ENCODE results near the gene ATP5F1D.
A peak's percentile ranks its signal among the peaks of the same experiment; 100 is the strongest.
"Not testable (repeated sequence)": the region's sequence is repeated elsewhere in the genome, so short reads cannot be mapped to it uniquely, and the experiment has no call there.

ATP5F1D gene

DNA sequence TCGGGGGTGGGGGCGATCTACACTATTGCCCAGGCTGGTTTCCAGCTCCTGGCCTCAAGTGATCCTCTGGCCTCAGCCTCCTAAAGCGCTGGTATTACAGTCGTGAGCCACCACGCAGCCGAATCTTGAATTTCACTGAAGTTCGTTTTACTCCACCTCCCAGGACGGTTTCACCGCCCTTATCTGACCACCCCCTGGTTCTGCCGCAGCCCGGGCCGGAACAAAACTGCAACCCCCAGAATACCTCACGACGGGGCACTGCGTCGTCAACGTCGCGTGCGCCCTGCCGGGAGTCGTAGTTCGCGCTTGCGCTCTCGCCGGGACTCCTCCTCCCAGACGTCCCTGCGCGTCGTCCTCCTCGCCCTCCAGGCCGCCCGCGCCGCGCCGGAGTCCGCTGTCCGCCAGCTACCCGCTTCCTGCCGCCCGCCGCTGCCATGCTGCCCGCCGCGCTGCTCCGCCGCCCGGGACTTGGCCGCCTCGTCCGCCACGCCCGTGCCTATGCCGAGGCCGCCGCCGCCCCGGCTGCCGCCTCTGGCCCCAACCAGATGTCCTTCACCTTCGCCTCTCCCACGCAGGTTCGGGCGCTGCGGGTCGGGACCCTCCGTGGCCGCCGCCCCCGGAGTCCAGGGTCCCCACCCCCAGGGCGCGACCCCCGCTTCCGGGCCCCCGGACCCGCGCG, at the start of gene ATP5F1D:
Gene ATP5F1D (plus strand): TSS at position 335 of the 679 bp plus-strand sequence. CDS start 100 bp downstream, at position 435.
- DNase-seq: peak; percentile 96 to 98 (median 98)

DNA sequence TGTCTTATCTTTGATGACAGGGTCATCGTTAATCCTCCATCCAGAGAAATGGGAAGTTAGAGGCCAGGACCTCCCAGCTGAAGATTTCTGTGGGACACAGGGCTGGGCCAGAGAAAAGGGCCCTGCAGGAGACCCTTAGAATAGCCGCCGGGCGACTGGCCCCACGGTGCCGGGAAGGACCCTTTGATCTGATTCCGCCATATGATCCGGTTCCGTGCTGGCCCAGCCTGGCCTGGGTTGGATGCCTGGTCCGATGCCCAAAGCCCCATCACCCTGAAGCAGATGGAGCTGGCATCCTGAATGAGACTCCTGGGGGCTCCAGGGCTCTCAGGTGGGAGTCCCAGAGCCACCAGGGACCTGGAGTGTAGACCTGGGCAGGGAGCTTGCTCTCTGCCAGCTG, 42.0 kb upstream of the ATP5F1D start:
- DNase-seq: no peak

DNA sequence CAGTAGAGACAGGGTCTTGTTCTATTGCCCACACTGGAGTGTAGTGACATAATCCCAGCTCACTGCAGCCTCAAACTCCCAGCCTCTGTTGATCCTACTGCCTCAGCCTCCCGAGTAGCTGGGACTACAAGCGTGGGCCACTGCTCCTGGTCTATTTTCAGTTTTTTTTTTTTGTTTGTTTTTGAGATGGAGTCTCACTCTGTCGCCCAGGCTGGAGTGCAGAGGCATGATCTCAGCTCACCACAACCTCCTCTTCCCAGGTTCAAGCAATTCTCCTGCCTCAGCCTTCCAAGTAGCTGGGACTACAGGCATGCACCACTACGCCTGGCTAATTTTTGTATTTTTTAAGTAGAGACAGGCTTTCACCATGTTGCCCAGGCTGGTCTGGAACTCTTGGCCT, 40.9 kb upstream of the ATP5F1D start:
- not testable (repeated sequence) for DNase-seq

DNA sequence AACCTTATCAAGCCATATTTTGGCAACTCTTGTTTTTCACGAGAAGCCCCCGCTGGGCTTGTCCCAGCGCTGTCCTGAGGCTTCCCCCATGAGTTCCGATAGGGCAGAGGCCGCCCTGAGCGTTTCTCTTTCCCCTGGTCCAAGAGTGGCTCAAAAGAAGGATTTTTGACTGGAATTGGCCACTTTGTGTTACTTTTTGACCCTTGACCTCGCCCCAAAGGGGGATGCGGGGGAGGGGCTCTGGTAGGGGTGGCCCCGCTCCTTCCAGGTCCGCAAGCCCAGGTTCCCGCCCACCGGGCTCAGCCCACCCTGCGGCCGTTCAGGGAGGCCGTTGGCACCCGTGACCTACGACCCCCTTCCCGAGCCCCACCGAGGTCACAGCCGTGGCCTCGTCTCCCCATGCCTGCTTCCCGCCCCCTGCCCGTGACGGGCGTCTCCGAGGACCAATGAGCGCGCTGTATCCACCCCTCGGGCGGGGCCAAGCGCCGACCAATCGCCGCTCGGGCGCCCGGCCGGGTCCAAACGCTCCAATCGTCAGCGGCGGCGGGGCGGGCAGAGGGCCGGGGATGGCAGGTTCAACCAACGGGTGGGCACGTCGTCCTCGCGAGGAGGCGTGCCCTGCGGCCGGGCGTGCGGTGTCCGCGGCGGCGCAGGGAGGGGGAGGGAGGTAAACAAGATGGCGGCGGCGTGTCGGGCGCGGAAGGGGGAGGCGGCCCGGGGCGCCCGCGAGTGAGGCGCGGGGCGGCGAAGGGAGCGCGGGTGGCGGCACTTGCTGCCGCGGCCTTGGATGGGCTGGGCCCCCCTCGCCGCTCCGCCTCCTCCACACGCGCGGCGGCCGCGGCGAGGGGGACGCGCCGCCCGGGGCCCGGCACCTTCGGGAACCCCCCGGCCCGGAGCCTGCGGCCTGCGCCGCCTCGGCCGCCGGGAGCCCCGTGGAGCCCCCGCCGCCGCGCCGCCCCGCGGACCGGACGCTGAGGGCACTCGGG, 36.1 kb upstream of the ATP5F1D start, which contains the start of gene STK11:
Gene STK11 (plus strand): TSS at position 665 of the 986 bp plus-strand sequence. CDS start 1,136 bp downstream, outside the sequence.
- DNase-seq: peak; percentile 99 to 100 (median 100)

DNA sequence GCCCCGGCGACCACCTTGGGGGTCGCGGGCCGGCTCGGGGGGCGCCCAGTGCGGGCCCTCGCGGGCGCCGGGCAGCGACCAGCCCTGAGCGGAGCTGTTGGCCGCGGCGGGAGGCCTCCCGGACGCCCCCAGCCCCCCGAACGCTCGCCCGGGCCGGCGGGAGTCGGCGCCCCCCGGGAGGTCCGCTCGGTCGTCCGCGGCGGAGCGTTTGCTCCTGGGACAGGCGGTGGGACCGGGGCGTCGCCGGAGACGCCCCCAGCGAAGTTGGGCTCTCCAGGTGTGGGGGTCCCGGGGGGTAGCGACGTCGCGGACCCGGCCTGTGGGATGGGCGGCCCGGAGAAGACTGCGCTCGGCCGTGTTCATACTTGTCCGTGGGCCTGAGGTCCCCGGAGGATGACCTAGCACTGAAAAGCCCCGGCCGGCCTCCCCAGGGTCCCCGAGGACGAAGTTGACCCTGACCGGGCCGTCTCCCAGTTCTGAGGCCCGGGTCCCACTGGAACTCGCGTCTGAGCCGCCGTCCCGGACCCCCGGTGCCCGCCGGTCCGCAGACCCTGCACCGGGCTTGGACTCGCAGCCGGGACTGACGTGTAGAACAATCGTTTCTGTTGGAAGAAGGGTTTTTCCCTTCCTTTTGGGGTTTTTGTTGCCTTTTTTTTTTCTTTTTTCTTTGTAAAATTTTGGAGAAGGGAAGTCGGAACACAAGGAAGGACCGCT, 35.2 kb upstream of the ATP5F1D start:
- DNase-seq: peak; percentile 50 to 73 (median 66)

DNA sequence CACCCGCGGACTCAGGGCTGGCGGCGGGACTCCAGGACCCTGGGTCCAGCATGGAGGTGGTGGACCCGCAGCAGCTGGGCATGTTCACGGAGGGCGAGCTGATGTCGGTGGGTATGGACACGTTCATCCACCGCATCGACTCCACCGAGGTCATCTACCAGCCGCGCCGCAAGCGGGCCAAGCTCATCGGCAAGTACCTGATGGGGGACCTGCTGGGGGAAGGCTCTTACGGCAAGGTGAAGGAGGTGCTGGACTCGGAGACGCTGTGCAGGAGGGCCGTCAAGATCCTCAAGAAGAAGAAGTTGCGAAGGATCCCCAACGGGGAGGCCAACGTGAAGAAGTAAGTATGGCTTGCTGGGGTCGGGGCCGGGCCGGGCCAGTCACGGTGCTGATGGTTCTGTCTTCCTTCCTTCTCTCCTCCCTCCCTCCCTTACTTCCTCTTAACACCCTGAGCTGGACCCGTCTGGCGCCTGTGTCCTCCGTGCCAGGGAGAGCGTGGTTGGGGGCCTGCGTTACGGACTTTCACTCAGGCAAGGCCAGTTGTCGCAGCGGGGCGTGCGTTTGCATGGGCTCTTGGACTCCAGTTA, 34.6 kb upstream of the ATP5F1D start:
- DNase-seq: peak; percentile 33 to 57 (median 56)

DNA sequence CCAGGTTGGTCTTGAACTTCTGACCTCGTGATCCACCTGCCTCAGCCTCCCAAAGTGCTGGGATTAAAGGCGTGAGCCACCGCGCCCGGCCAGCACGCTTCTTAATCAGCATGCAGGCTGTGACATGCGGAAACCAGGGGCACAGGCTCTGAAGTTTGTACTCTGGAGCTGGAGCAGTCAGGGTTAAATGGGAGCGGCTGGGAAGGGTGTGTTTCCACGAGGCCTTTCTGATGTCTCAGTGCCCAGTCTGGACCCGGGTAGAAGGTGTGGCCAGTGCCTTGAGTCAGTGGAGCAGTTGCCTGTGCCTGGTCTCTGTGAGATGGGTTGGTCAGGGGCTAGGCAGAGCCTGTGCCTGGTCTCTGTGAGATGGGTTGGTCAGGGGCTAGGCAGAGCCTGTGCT, 32.7 kb upstream of the ATP5F1D start:
- peak in 1 of 3 donors; percentile 20 for DNase-seq

DNA sequence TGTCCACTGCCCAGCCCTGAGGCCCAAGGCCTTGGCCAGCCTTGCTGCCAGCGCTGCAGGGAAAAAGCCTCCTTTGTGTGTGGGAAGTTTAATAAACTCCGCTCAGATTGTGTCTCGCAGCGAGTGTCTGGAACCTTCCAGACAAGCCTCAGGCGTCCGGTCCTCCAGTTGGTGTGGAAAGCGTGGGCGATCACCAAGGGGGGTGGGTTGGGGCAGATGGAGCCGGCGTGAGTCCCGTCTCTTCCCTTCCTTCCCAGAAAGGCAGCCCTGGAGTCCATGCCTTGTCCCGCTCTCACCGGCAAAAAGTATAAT, 31.4 kb upstream of the ATP5F1D start:
- DNase-seq: no peak

DNA sequence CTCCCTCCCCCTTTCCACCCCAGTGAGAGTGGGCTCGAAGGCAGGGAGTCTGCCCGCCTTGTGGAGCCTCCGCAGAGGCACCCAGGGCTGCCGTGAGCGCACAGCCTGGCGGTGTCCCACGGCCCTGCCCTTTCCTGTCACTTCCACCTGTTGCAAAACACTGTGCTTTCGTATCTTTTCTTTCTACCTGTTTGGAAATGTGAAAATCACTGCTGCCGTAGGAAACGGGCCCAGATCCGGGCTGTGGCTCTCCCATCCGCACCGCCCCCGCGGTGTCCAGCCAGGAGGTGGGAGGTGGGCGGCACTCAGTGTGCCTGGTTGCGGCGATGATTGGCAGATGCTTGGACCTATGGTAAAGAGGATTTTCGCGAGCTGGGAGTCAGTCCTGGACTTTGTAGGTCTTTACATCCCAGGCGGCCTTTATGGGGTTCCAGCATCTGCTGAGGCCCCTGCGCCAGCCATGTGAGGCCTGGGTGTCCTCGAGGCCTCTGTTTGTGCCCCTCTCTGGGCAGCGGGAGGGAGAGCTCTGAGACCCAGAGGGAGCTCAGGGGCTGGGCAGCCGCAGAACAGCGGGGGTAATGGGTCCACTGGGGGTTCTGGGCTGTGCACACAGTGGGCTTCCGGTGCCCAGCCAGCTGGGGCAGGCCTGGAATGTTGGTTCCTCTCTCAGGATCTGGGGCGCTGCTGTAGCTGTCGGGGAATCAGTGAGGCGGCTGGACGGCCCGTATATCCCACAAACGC, 29.9 kb upstream of the ATP5F1D start:
- no peak for DNase-seq

DNA sequence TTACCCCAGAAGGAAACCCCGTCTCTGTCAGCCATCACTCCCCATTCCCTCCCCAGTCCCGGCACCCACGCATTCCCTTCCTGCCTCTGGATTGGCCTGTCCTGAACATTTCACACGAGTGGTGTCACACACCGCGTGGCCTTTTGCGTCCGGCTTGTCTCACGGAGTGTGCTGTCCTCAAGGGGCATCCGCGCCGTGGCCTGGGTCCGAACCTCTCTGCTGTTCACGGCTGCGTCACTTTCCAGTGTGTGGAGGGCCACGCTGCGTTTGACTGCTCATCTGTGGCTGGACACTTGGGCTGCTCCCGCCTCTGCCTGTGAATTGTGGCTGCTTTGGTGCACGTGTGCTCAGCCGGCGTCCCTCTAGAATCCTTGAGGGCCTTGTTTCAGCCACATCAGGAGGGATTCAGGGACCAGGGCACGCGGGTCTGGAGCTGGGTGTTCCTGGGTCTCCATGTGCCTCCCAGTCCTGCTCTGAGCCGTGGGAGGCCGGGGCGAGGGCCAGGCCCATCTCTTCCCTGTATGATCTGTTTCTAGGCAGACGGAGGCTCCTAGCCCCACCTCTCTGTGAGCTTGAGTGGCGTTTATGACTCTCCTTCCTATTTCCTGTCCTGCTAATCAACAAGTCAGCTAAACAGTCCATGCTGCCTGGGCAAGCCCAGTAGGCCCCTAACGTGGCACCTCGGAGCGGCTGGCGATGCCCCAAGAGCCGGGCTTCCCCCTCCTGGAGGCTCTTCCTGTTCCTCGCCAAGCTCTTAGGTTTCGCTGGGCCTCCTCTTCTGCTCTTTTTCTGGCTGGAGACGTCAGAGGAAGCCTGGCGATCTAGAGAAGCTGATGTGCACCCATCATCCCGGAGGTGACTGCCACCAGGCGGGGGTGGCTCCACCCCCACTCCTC, 27.9 kb upstream of the ATP5F1D start:
- peak; percentile 95 to 99 (median 96) for DNase-seq

DNA sequence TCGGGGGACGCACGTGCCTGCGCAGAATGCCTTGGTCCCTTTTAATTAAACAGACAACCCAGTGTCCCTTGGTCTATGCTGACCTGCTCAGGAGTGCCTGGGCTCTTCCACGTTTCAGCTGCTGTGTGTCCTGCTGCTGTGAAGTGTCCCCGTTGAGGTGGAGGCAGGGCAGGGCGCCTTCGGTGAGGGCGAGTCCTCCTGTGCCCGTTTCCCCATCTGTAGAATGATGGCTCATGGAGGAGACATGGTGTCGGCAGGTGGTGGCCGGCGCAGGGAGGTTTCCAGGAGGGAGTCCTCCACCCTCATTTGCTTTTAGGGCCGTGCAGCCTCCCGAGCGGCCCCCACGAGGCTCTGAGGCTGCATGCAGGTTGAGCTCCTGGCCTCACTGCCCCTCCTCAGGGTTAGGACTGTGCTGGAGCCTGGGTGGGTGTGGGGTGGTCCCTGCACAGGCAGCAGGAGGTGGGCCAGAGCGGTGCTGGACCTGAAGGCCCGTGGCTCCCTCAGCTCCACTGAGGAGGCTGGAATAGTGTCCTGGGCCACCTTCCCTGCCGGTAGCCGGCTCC, 27.2 kb upstream of the ATP5F1D start:
- DNase-seq: no peak

DNA sequence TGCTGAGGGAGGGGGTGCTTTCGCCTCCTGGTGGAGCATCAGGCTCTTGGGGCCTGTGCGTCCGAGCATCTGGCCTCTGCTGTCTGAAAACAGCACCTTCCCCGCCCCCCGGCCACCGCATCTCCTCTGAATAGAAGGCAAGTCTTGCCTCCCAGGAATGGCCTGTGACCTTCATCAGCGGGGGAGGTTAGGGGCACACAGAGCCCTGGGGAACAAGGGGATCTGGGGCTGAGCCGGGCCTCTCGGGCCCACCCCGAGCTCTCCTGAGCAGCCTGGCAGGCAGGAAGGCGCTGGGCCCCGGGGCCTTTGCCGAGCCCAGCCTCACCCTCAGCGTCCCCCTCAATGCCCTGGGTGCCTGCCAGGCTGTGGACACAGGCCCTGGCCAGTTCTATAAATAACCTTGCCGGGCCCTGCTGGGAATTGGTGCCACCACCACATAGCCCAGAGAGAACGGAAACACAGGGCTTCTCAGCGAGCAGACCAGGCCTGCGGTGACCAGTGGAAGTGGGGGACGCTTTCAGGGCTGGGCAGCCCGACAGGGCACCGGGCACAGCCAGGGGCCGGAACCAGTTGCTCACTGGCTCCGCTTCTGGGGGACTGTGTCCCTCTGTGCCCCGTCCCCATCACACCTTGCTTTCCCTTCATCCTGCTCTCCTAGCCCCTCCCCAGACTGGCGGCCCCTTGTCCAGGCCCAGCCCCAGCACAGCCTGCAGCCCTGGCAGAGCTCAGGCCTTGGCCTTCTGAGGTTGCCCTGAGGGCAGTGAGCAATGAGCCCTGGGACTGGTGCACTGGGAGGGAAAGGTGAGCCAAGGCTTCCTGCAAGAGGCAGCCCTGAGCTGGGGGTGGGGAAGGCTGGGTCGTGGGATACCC, 26.5 kb upstream of the ATP5F1D start:
- DNase-seq: no peak

DNA sequence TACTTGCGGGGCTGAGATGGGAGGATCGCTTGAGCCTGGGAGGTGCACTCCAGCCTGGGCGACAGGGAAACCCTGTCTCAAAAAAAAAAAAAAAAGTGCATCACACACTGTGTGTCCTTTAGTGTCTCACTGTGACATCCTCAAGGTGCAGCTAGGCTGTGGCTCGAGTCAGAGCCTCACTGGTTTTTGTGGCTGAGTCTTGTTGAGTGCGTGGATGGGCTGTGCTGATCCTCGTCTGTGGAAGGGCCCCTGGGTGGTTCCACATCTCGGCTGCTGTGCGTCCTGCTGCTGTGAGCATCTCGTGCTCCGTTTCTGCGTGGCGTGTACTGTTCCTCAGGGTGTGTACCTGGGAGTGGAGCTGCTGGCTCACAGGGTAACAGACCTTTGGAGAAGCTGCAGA, 24.8 kb upstream of the ATP5F1D start:
- DNase-seq: no peak

DNA sequence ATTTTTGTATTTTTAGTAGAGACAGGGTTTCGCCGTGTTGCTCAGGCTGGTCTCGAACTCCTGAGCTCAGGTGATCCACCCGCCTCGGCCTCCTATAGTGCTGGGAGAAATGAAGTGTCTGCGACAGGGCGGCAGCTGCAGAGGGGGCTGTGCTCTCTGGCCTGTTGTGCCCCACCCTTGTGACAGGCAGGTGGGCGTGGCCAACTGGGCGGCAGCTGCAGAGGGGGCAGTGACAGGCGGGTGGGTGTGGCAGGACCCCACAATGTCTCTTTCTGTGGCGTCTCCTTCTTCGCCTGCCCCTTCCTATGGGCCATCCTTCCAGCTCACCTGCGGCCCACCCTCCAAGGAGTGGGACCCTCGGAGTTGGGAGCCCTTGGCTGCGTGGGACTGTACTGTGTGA, 24.2 kb upstream of the ATP5F1D start:
- DNase-seq: no peak

DNA sequence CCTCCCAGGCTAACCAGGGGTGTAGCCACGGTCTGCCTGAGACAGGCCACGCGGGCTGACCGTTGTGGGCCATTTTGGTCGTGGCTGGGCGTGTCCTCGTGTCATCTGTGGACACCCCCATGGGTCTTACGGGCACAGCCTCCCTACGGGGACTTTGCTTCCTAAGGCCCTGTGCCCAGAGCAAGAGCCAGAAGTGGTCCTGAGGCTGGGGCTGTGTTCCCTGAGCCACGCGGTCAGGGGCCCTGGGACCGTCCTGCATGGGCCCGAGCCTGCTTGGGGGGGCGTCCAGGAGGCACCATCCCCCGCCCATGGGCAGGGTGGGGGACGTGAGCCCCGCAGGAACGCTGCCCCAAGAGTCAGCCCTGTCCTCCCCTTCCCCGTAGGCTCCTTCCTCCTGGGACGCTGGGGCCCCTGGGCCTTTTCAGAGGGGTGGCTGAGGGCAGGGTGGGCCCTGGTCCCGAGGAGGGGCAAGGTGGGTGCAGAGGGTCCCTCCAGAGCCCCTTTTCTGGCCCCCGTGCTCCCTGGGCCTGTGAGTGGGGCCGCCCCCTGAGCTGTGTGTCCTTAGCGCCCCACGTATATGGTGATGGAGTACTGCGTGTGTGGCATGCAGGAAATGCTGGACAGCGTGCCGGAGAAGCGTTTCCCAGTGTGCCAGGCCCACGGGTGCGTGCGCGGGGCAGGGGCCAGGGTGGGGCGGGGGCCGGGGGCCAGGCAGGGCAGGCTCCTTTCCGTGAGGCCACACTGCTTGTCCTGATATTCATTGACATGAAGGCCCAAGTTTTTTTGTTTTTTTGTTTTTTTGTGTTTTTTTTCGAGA, 22.6 kb upstream of the ATP5F1D start:
- no peak for DNase-seq

DNA sequence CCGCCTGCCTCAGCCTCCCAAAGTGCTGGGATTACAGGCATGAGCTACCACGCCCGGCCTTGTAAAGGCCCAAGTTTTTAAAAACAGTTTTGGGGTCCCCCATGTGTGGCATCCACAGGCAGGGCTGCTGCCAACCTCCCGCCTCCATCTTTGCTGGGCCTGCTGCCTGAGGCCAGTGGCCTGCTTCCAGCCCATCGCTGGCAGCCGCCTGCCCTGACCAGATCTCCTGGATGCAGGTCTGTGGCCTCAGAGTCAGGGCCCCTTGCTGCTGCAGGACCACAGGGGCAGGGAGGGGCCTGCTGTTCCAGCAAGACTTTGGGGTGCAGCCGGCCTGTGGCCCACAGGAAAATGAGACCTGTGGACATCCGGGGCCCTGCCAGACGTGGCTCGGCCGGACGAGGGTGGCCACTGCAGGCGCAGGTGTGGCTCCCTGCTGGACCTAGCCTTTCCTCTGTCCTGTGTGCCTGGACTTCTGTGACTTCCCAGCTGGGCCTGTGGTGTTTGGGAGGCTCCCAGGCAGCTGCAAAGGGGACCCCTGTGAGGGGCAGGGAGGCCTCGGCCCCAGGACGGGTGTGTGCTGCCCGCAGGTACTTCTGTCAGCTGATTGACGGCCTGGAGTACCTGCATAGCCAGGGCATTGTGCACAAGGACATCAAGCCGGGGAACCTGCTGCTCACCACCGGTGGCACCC, 21.6 kb upstream of the ATP5F1D start:
- DNase-seq: no peak

DNA sequence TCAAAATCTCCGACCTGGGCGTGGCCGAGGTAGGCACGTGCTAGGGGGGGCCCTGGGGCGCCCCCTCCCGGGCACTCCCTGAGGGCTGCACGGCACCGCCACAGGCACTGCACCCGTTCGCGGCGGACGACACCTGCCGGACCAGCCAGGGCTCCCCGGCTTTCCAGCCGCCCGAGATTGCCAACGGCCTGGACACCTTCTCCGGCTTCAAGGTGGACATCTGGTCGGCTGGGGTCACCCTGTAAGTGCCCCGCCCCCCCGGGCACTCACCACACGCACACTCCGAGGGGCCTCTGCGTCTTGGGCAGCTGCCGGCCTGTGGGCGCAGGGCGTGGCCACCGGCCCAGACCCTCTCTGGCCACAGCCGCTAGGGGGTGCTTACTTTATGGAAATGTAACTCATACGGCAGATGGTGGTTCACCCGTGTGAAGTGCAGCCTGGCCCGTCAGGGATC, 21.0 kb upstream of the ATP5F1D start:
- no peak for DNase-seq
